Spleen (tissue), 11 donors: ENCODE data around the gene TMED6. TPM values are rescaled to one million over a fixed set of nuclear protein-coding genes. Genes with fewer than 3 reads are reported as not detected.
"Not testable (repeated sequence)": the region's sequence is repeated elsewhere in the genome, so short reads cannot be mapped to it uniquely, and the experiment has no call there.

Experiments used
- DNase-seq: peaks from one replicate; pipeline ENCODE4 v3.0.0-alpha.2; 2020
- H3K27ac ChIP-seq, 8 donors: fragments of 200-600 bp; sonication (generic) in 7 of 8; 1 replicate in 4 of 8; 2 replicates in 4 of 8; pipeline versions ENCODE4 v1.5.0 to v1.8.0; 2016 to 2021; ENCODE audit warnings: inconsistent platforms in 4 of 8, mild to moderate bottlenecking in 4 of 8, moderate library complexity in 1 of 8
- H3K27me3 ChIP-seq, 7 donors: fragments of 200-600 bp; sonication (generic) in 6 of 7; replicated peaks in 1 of 7; 1 replicate in 4 of 7; 2 replicates in 3 of 7; pipeline versions ENCODE4 v1.5.0 to v1.8.0; 2016 to 2021; ENCODE audit warnings: inconsistent platforms in 3 of 7, mild to moderate bottlenecking in 1 of 7
- H3K36me3 ChIP-seq, 6 donors: fragments of 200-600 bp; sonication (generic) in 5 of 6; 1 replicate in 4 of 6; 2 replicates in 2 of 6; pipeline versions ENCODE4 v1.5.0 to v1.8.0; 2016 to 2021; ENCODE audit warnings: inconsistent platforms in 2 of 6
- H3K4me1 ChIP-seq, 6 donors: fragments of 200-600 bp; sonication (generic) in 5 of 6; 1 replicate in 3 of 6; 2 replicates in 3 of 6; pipeline versions ENCODE4 v1.5.0 to v1.8.0; 2016 to 2021; ENCODE audit warnings: inconsistent platforms in 3 of 6
- H3K4me3 ChIP-seq, 8 donors: fragments of 200-600 bp; sonication (generic) in 7 of 8; 1 replicate in 4 of 8; 2 replicates in 4 of 8; pipeline versions ENCODE4 v1.5.0 to v1.8.0; 2016 to 2021; ENCODE audit warnings: inconsistent platforms in 4 of 8, mild to moderate bottlenecking in 4 of 8, moderate library complexity in 2 of 8
- H3K9me3 ChIP-seq, 8 donors: fragments of 200-600 bp; sonication (generic) in 7 of 8; 1 replicate in 4 of 8; 2 replicates in 4 of 8; pipeline versions ENCODE4 v1.5.0 to v1.8.0; 2016 to 2021; ENCODE audit warnings: inconsistent platforms in 4 of 8
- CTCF ChIP-seq, 11 experiments: fragments of 200-600 bp in 7 of 11; fragments of 450-650 bp in 4 of 11; sonication (generic) in 4 of 11; IDR thresholded peaks in 8 of 11; conservative IDR thresholded peaks in 3 of 11; 1 replicate in 7 of 11; 2 replicates in 4 of 11; pipeline versions ENCODE4 v1.4.0 to v1.8.0; 2016 to 2021; ENCODE audit warnings: antibody characterized with exemption in 11 of 11, inconsistent platforms in 4 of 11, mild to moderate bottlenecking in 1 of 11
- POLR2A ChIP-seq, 3 donors: fragments of 450-650 bp; IDR thresholded peaks; one replicate each; pipeline ENCODE4 v1.5.1; 2017; ENCODE audit warnings: antibody characterized with exemption in 3 of 3, mild to moderate bottlenecking in 1 of 3
- POLR2AphosphoS5 ChIP-seq, 3 donors: sonication (generic); formaldehyde crosslinking; IDR thresholded peaks; one replicate each; pipeline ENCODE4 v1.5.1; 2017; ENCODE audit warnings: antibody characterized with exemption in 3 of 3
- WGBS, 5 donors: extraction: QIAGEN DNeasy Blood & Tissue Kit in 3 of 5; methylation state at CpG; one replicate each; pipeline versions ENCODE4 v1.1.5 to v1.1.7; 2013 to 2018; 5-methylcytosine and 5-hydroxymethylcytosine counted together
- intact Hi-C: fragments of 100-400 bp; cut with DNase I; formaldehyde crosslinking; loops from one replicate; pipeline ENCODE4 v1.15.0; 2023; ENCODE audit warnings: low total_unique reads
- polyA plus RNA-seq, 3 donors: library from polyadenylated mRNA; stranded (reverse); fragments of 200-250 nt; gene quantifications; one replicate each; pipeline ENCODE4 v1.2.1, GENCODE V29; 2013
- total RNA-seq, 7 donors: library from RNA; depleted of rRNA in 3 of 7; stranded (reverse); fragments of >200 nt in 3 of 7; fragmentation: NEBNext Ultra II Directional in 4 of 7; extraction: Animal tissue kit (Norgen Biotek cat#: 25700) in 4 of 7; gene quantifications; one replicate each; pipeline versions ENCODE4 v1.1.0 to v1.2.1, GENCODE V29; 2016 to 2021
- donor health status: healthy with polysubstance abuse.
- donor health status: DM: no; HTN: no; CAD: no; lungs with moderate emphysema.
- donor health status: DM: no; HTN: no; CAD: no.
- donor health status: Bipolar disorder and iron deficiency.
- donor health status: healthy.
- donor health status: DM: no; HTN: no; CAD: no.
- donor health status: DM: yes; HTN: yes; CAD: no.

TMED6 gene
- total and polyA plus RNA-seq, 10 donors, result 0.59 to 5.2 (median 1.3) TPM; not detected in 2

- Histone ChIP-seq H3K4me3 (no peak overlapping the region), H3K9me3 (no peaks in the 10 kb centered on the region), H3K27me3 (no peaks in the 10 kb centered on the region), H3K27ac (no peak overlapping the region), H3K4me1 (peaks cover 0 to 11% (median 0%) of the 10 kb centered on the region in 6 donors), H3K36me3 (peaks cover 4 to 92% (median 66%) of the 10 kb centered on the region in 6 donors)
- no peak for DNase-seq
- TF ChIP-seq POLR2AphosphoS5 (IDR thresholded peaks at IDR 0.05), result no peak
- TF ChIP-seq POLR2A (IDR thresholded peaks at IDR 0.05), result no peak
- TF ChIP-seq CTCF (IDR thresholded peaks at IDR 0.05 in 8 of 11, conservative IDR thresholded peaks at IDR 0.05 in 3 of 11), result no peak
- 82 to 91% (median 89%) methylated on average over 2 of the region's 2 CpGs for WGBS, 5 donors
- intact Hi-C loops, result no loop called here
Observed at GRCh38 chr16:69365901-69366300, 14.3 kb upstream of the TMED6 start.

GRCh38 chr16:69364088-69364487 is 12.5 kb upstream of the TMED6 start:
- Histone ChIP-seq H3K4me3 (no peak overlapping the region), H3K36me3 (peaks cover 4 to 74% (median 58%) of the 10 kb centered on the region in 6 donors), H3K27me3 (no peaks in the 10 kb centered on the region), H3K9me3 (no peaks in the 10 kb centered on the region), H3K27ac (no peak overlapping the region), H3K4me1 (no peaks in the 10 kb centered on the region)
- intact Hi-C loops, result no loop called here
- no peak for TF ChIP-seq POLR2A (IDR thresholded peaks at IDR 0.05)
- TF ChIP-seq POLR2AphosphoS5 (IDR thresholded peaks at IDR 0.05), result no peak
- TF ChIP-seq CTCF (IDR thresholded peaks at IDR 0.05 in 8 of 11, conservative IDR thresholded peaks at IDR 0.05 in 3 of 11), result no peak
- DNase-seq, result no peak
- 90 to 100% (median 97%) methylated on average over 2 of the region's 2 CpGs for WGBS, 5 donors

- intact Hi-C loops, result no loop called here
- DNase-seq, result no peak
- peaks cover 4 to 66% (median 51%) of the 10 kb centered on the region in 6 donors for H3K36me3 ChIP-seq
- H3K4me1 ChIP-seq, result no peaks in the 10 kb centered on the region
- WGBS, 5 donors, result 91 to 96% (median 93%) methylated on average over 5 of the region's 5 CpGs
- H3K4me3 ChIP-seq, result no peak overlapping the region
- H3K9me3 ChIP-seq, result no peaks in the 10 kb centered on the region
- TF ChIP-seq POLR2AphosphoS5 (IDR thresholded peaks at IDR 0.05) (no peak), CTCF (IDR thresholded peaks at IDR 0.05 in 8 of 11, conservative IDR thresholded peaks at IDR 0.05 in 3 of 11) (no peak), POLR2A (IDR thresholded peaks at IDR 0.05) (no peak)
- no peak overlapping the region for H3K27ac ChIP-seq
- H3K27me3 ChIP-seq, result no peaks in the 10 kb centered on the region
Observed at GRCh38 chr16:69363281-69363717, 11.7 kb upstream of the TMED6 start.

GRCh38 chr16:69360070-69360469 is 8.5 kb upstream of the TMED6 start:
- intact Hi-C loops, H3K27me3 ChIP-seq, H3K4me3 ChIP-seq, H3K9me3 ChIP-seq, H3K4me1 ChIP-seq, H3K27ac ChIP-seq, DNase-seq: not testable (repeated sequence)
- WGBS, 5 donors, result 82 to 97% (median 94%) methylated on average over 9 of the region's 9 CpGs
- peaks cover 3 to 50% (median 35%) of the 10 kb centered on the region in 6 donors for H3K36me3 ChIP-seq
